GM21423 (cell line): ENCODE measurements around the gene CACNA1B.

Experiments
- ATAC-seq: cut with Tn5 transposase; IDR thresholded peaks from one replicate; pipeline ENCODE4 v1.9.1; 2021; ENCODE audit warnings: mild to moderate bottlenecking, moderate library complexity; ENCODE audit not compliant: unreplicated experiment

Gene CACNA1B

GRCh38 chr9:138025908-138026307 lies 148.3 kb downstream of the CACNA1B start:
- no peak for ATAC-seq

DNA sequence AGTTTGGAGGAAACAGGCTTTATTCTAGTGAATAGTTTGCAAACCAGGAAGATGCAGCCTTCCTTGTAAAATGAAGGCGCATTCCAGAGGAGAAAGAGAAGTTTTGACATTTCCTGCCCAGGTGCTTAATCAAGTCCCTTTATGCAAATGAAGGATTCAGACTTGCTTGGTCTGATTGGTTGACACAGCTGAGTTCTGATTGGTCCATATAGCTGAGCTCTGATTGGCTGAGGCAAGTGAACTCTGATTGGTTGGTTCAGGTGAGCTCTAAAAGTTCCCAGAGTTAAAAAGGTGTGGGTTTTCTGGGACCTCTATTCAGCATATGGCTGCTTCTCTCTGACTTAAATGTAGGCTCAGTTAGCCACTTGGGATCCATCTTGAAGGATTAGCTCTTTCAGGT lies 151.0 kb downstream of the CACNA1B start:
- ATAC-seq: no peak

DNA sequence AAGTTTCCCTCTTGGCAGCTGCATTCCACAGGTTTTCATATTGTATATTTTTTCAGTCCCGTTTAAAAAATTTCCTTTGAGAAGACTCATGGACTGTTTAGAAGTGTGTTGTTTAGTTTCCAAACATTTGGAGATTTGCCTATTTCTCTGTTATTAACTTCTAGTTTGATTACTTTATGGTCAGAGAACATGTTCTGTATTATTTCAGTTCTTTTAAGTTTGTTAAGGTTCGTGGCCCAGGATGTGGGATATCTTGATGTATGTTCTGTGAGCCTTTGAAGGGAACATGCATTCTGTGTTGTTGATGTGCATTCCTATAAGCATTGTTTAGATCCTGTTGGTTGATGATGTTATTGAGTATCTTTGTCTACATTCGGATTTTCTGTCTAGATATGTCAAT lies 153.6 kb downstream of the CACNA1B start:
- no peak for ATAC-seq

GRCh38 chr9:138033950-138034349 lies 156.4 kb downstream of the CACNA1B start:
- no peak for ATAC-seq

DNA sequence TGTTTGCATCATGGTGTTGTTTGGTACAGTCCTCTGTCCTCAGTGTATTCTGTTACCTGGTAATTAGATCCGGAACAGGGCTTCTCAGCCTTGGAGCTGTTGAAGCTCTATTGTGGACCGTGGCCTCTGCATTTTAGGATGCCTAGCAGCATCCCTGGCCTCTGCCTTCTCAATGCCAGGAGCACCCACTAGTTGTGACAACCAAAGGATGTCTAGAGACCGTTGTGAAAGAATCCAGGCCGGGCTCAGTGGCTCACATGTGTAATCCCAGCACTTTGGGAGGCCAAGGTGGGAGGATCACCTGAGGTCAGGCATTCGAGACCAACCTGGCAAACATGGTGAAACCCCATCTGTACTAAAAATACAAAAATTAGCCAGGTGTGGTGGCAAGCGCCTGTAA lies 159.6 kb downstream of the CACNA1B start:
- ATAC-seq: no peak

- ATAC-seq: no peak
Measured at GRCh38 chr9:138038244-138038671, 160.7 kb downstream of the CACNA1B start.

DNA sequence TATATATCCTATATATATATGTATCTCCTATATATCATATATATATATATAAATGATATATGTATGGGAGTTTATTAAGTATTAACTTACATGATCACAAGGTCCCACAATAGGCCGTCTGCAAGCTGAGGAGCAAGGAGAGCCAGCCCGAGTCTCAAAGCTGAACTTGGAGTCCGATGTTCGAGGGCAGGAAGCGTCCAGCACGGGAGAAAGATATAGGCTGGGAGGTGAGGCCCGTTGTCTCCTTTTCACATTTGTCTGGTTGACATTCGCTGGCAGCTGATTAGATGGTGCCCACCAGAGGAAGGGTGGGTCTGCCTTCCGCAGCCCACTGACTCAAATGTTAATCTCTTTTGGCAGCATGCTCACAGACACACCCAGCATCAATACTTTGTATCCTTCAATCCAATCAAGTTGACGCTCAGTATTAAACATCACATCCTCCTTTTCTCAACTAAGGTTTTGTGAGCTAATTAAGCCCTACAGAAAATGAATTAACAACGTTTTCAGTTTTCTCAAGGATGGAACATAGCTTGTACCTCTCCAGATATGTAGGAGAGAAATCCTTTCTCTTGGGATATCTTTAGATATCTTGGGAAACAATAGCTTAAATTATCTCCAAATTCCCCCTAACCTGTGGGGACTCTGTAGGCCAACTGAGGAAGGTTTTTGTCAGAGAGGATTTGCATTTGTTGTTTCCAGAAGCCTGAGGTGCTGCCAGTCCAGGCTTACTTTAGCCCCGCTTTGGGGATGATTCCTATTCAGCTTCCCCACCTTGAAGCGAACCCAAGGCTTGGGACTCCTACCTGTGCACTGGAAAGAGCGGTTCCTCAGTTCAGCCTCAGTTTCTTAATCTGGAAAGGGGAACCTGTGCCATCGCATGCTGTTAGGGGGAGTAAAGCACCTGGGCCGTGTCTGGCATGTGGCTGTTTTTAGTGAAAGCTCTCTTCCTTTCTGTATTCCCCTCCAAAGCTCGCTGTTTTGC lies 163.2 kb downstream of the CACNA1B start:
- no peak for ATAC-seq

- ATAC-seq: no peak
Measured at GRCh38 chr9:138042146-138042545, 164.6 kb downstream of the CACNA1B start.

GRCh38 chr9:138042640-138043039 lies 165.1 kb downstream of the CACNA1B start:
- no peak for ATAC-seq

- no peak for ATAC-seq
Measured at GRCh38 chr9:138043061-138043410, 165.5 kb downstream of the CACNA1B start.

DNA sequence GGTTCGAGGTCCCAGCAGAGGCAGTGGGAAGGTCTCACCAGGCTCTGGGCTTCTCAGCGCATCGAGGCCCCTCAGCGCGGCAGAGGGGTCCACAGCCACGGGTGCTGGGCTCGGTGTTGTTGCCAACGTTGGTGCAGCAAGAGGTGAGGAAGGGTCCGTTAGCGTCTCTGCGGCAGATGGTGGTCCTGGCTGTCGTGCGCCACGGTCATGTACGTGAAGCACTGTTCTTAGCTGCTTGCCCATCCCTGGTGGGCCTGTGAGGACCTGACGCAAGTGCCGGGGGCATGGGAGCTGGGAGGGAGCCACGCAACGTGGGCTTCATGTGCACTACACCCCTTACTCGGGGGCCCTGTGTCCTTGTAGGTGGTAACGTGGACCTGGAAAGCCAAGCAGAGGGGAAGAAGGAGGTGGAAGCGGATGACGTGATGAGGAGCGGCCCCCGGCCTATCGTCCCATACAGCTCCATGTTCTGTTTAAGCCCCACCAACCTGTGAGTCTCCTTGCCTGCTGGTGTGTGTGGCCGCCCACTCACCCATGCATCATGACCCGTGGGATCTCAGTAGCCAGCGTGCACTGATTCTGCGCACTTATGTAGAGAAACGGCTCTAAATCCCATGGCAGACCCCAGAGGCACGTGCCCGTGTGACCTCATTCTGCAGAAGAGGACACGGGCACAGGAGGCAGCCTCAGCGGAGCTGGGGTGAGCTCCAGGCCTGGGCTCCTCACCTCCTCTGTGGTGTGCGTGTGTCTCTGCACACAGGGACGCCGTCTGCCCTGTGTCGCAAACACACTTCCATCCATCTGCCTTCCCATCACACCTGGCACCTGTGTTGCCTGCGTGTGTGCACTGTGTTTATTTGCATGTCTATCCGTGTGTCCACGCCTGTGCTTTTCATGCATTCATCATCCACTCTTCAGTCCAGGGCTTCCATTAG lies 166.1 kb downstream of the CACNA1B start:
- ATAC-seq: no peak

DNA sequence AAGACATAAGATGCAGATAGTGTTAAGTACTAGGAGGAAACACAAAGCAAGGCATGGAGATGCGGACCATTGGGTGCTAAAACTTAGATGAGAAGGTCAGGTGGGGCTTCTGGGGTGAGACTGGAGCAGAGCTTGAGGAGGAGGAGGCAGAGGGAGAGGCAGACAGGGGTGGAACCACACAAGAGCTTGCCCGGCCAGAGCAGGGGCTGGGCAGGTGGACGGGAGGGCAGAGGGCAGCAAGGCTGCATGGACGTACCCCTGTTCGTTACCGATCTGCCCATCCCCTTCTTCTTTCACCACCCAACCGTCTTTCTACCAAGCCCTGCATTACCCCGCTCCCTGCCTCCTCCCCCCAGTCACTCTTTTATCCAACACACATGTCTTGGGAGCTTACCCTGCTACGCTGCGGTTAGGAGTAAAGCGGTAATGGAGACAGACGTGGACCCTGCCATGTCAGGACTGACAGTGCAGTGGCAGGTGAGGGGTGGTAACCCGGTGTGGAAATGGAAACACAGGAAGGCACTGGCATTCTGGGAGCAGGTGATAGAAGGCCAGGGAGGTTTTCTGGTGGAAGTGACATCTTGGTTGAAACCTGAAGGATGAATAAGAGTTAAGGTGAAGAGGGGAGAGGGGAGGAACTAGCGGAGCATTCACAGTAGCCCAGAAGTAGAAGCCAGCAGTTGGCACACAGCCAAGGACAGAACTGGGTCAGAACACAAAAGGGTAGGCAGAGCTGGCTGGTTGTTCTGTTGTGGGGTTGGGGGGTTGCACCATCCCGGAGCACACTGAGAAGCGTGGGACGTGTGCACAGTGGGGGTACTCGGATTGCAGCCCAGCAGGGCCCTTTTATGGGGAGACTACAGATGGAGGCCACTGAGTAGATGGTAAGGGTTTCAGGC lies 167.2 kb downstream of the CACNA1B start:
- ATAC-seq: no peak

DNA sequence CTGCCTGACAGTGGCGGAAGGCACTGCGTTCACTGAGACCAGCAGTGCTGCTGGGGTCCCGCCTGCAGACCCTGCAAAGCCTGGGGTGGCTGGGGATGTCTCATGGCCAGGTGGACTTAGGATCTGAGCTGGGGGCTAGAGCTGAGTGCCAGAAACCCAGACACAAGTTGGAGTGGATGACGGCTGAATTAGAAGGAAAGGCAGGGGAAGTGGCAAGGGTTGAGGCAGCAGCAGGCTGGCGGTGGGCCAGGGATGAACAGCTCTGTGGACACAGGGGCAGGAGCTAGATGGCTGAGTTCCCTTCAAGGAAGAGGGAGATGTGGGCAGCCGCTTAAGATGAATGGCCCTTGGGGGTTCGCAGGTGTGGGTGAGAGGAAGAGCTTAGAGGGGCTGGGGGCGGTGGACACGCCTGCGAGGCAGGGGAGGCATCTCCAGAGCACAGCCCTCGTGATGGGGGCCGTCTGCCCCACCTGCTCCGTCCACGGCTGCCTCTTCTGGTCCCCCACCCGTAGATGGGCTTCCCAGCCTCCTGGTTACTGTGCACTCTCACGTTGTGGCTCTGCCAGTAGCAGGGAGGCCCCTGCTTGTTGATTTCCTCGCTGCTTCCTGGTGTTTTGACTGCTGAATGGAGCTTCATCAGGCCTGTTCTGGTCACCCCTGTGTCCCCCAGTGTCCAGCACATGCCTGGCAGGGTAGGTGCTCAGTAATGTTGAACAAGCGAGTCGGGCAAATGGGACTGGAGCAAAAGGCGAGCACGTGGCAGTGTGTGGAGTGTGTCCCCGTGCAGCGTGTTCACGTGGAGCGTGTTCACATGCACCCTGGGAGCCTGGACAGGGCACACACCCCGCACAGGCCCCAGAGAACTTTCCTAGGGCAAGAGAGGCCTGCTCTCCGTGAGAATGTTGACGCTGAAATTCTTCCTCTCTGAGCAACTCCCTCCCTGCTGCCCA lies 168.2 kb downstream of the CACNA1B start:
- no peak for ATAC-seq

GRCh38 chr9:138046641-138047301 lies 169.2 kb downstream of the CACNA1B start:
- no peak for ATAC-seq

GRCh38 chr9:138047469-138048040 lies 170.0 kb downstream of the CACNA1B start:
- no peak for ATAC-seq

DNA sequence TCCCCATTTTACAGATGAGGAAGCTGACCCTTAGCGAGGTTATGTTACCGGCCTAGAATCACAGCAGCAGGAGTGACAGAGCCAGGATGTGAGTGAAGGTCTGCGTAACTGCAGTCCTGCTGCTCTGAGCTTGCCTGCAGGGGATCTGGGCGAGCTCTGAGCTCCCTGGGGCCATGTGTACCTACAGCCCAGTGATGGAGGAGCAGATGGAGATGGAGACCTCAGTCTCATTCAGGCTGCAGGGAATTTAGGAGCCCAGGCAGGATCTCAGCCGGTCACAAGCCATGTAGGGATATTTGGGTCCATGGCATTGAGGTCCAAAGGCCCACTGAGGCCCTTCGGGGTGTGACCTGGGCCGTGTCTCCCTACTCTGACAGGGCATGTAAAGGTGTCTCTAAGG lies 170.6 kb downstream of the CACNA1B start:
- no peak for ATAC-seq

GRCh38 chr9:138049085-138049778 lies 171.7 kb downstream of the CACNA1B start:
- ATAC-seq: no peak
